Measurements from ENCODE around the gene ASTN2.

The ASTN2 gene

DNA sequence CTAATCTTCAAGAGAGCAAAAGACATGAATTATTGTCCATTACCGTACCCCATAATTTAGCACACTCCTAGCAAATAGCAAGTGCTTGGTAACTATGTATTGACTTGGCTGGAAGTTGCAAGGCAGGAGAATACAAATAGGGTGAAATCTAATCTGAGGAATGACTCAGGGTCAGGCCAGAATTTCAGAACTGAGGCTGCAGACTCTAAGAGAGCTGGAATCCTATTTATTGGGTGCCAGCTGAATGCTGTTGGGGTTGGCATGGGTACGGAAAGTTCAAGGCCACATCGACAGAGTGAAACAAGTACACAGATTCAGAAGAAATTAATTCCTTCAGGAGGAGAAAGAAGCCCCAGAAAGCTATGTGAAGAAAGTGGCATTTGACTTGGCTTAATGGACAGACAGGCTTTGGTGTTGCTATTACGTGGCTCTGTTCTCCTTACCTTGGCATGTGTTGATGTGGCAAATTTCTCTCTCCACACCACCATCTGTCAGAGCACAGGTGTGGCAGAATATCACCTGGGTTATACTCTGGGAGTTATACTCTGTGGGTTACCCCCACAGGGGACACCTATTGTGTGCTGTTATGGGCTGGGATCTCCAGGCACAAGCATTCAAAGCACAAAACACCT, 20.9 kb upstream of the ASTN2 start:
- Histone ChIP-seq H3K9ac (no peak overlapping the region), H4K20me1 (ENCODE audit: insufficient read depth) (no peaks in the 10 kb centered on the region), H3K27ac (no peak overlapping the region), H3K36me3 (ENCODE audit: insufficient read depth) (no peaks in the 10 kb centered on the region), H3K4me1 (ENCODE audit: low read depth, poor library complexity, severe bottlenecking) (no peaks in the 10 kb centered on the region), H3K4me3 (IDR thresholded peaks at IDR 0.05; ENCODE audit: insufficient read depth, low read depth, low read length) (no peak overlapping the region), H3K4me2 (no peak overlapping the region), H3K27me3 (ENCODE audit: insufficient read depth, low read depth) (no peaks in the 10 kb centered on the region), H3K79me2 (ENCODE audit: insufficient read depth, low read depth) (no peaks in the 10 kb centered on the region), H2AFZ (ENCODE audit: low read depth) (no peak overlapping the region)
- TF ChIP-seq, protein P1, sequence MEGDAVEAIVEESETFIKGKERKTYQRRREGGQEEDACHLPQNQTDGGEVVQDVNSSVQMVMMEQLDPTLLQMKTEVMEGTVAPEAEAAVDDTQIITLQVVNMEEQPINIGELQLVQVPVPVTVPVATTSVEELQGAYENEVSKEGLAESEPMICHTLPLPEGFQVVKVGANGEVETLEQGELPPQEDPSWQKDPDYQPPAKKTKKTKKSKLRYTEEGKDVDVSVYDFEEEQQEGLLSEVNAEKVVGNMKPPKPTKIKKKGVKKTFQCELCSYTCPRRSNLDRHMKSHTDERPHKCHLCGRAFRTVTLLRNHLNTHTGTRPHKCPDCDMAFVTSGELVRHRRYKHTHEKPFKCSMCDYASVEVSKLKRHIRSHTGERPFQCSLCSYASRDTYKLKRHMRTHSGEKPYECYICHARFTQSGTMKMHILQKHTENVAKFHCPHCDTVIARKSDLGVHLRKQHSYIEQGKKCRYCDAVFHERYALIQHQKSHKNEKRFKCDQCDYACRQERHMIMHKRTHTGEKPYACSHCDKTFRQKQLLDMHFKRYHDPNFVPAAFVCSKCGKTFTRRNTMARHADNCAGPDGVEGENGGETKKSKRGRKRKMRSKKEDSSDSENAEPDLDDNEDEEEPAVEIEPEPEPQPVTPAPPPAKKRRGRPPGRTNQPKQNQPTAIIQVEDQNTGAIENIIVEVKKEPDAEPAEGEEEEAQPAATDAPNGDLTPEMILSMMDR (conservative IDR thresholded peaks at IDR 0.05; ENCODE audit: low read depth, low read length) = no peak

DNA sequence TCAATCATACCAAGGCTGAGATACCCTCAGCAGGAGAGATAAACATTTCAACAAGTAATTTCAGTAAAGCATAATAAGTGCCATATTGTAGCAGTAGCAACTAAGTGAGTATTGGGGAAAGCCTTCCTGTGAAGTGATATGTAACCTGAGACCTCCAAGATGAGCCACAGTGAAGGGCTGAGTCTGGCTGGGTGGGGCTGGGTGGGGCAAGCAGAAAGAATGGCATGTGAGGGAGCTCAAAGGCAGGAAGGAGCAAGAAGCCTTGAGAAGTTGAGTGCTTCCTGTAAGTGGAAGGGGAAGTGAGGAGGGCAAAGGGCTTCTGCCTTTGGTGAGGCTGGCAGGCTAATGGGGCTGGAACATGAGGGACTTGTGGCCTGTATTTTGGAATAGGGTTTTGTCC, 19.7 kb upstream of the ASTN2 start:
- no peak overlapping the region for H3K27ac ChIP-seq
- no peaks in the 10 kb centered on the region for H3K4me1 ChIP-seq (ENCODE audit: low read depth, poor library complexity, severe bottlenecking)
- H2AFZ ChIP-seq (ENCODE audit: low read depth) = no peak overlapping the region
- H4K20me1 ChIP-seq (ENCODE audit: insufficient read depth) = no peaks in the 10 kb centered on the region
- no peaks in the 10 kb centered on the region for H3K79me2 ChIP-seq (ENCODE audit: insufficient read depth, low read depth)
- H3K9ac ChIP-seq = no peak overlapping the region
- no peak overlapping the region for H3K4me3 ChIP-seq (IDR thresholded peaks at IDR 0.05; ENCODE audit: insufficient read depth, low read depth, low read length)
- no peaks in the 10 kb centered on the region for H3K27me3 ChIP-seq (ENCODE audit: insufficient read depth, low read depth)
- no peak overlapping the region for H3K4me2 ChIP-seq
- TF ChIP-seq, protein P1 (conservative IDR thresholded peaks at IDR 0.05; ENCODE audit: low read depth, low read length) = no peak
- H3K36me3 ChIP-seq (ENCODE audit: insufficient read depth) = no peaks in the 10 kb centered on the region

DNA sequence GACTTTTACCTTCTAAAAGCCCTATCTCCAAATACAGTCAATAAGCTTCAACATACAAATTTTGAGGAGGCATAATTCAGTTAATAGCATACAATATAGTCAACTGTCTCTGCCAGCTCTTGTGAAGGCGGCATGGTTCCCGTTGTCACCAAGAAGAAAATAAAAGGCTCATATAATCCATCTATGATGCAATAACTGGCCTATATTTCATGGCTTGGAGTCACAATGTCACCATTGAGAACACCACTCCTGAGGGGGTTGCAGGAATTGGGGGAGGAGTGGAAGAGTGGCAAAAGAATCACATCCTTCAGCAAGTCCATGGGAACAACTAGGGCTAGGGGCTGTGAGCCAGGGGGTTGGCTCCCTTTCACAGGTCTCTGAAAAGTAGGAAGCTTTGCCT, 16.0 kb upstream of the ASTN2 start:
- no peaks in the 10 kb centered on the region for H3K4me1 ChIP-seq (ENCODE audit: low read depth, poor library complexity, severe bottlenecking)
- H3K9ac ChIP-seq = no peak overlapping the region
- no peaks in the 10 kb centered on the region for H3K36me3 ChIP-seq (ENCODE audit: insufficient read depth)
- no peaks in the 10 kb centered on the region for H4K20me1 ChIP-seq (ENCODE audit: insufficient read depth)
- H3K79me2 ChIP-seq (ENCODE audit: insufficient read depth, low read depth) = no peaks in the 10 kb centered on the region
- H3K27me3 ChIP-seq (ENCODE audit: insufficient read depth, low read depth) = no peaks in the 10 kb centered on the region
- TF ChIP-seq, protein P1 (conservative IDR thresholded peaks at IDR 0.05; ENCODE audit: low read depth, low read length) = no peak
- H3K27ac ChIP-seq = no peak overlapping the region
- no peak overlapping the region for H2AFZ ChIP-seq (ENCODE audit: low read depth)
- H3K4me2 ChIP-seq = no peak overlapping the region
- no peak overlapping the region for H3K4me3 ChIP-seq (IDR thresholded peaks at IDR 0.05; ENCODE audit: insufficient read depth, low read depth, low read length)

DNA sequence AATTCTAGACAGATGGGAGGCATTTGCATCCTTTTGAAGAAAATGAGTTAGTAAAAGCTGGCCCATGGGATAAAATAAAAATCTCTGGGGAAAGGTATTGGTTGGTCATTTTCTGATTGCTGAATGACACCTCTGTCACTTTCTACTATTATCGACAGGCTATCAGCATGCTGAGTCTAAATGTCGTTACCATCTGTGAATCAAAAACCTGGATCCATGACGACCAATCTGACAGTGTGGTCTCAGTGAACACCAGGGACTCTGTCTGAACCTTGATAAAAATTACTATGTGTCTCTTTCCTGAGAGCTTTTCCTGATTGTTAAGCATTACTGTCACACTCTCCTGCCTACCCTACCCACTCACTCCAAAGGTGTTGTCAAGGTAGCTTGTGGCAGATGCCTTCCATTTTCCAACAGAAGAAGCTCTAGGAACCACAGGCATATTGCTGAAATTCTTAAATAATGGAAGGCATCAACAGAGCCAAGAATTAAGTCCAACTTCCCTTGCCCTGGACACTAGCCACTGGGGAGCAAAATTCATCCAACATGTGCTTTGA, 12.6 kb upstream of the ASTN2 start:
- Histone ChIP-seq H2AFZ (ENCODE audit: low read depth) (no peak overlapping the region), H3K36me3 (ENCODE audit: insufficient read depth) (no peaks in the 10 kb centered on the region), H3K79me2 (ENCODE audit: insufficient read depth, low read depth) (no peaks in the 10 kb centered on the region), H3K27me3 (ENCODE audit: insufficient read depth, low read depth) (no peaks in the 10 kb centered on the region), H3K27ac (no peak overlapping the region), H3K4me1 (ENCODE audit: low read depth, poor library complexity, severe bottlenecking) (no peaks in the 10 kb centered on the region), H4K20me1 (ENCODE audit: insufficient read depth) (no peaks in the 10 kb centered on the region), H3K4me3 (IDR thresholded peaks at IDR 0.05; ENCODE audit: insufficient read depth, low read depth, low read length) (no peak overlapping the region), H3K9ac (no peak overlapping the region), H3K4me2 (no peak overlapping the region)
- TF ChIP-seq, protein P1 (conservative IDR thresholded peaks at IDR 0.05; ENCODE audit: low read depth, low read length) = no peak
